GDM1 (cell line): Measurements from ENCODE around the gene CCND1.
A peak's percentile ranks its signal among the peaks of the same experiment; 100 is the strongest.

Experiments
- DNase-seq: peaks from one replicate; lab custom pipeline; 2025; lab: John Stamatoyannopoulos, UW

CCND1 gene

DNA sequence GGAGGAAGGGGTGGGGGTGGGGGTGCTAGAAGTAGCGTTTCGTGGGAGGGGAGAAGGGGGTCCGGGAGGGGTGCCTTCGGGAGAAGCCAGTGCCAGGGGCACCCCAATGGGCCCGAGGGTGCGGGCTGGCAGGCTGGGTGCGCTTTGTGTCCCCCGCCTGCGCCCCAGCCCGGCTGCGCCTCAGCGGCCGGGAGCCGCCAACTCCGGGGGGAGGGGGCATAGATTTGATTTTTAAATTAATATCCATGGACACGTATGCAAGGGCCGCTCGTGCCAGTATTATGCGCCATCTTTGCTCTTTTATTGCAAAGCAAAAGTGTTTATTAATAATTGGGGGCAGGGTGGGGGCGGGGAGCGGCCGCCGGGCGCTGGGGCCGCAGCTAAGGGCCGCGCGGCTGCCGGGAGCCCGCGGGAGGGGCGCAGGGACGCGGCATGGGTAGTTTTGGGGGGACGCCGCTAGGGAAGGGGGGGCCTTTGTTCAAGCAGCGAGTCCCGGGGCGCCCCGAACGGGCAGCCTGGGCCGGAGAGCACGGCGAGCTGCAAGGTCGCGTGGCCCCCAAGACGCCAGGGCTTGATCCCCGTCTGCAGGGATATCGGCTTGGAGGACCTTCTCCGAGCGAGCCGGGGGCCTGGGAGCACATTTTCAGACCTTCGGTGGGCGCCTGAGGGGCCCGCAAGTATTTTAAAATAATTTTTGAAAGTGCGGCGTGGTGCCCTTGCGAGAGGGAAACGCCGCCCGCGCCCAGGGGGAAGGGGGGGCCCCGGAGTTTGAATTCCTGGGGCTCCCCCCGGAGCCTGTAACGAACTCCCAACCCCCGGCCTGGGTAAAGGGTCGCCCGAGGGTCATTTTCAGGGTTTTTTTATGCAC is 959 bp downstream of the CCND1 start:
- DNase-seq, result no peak

DNA sequence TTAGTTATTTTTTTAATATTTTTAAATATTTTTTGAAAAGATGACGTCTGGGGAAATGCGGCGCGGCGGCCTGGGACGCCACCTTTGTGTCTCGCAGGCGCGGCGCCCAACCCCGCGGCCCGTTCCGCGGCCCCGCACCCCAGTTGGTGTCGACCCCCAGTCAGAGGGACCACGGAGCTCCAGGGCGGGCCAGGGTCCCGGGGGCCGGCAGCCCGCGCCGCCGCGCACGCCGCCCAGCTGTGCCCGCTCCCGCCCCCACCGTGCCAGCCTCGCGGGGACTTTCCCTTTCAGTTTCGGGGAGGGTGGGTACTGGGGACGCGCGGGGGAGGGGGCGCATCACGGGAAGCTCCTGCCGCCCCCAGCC is 1.6 kb downstream of the CCND1 start:
- no peak for DNase-seq

DNA sequence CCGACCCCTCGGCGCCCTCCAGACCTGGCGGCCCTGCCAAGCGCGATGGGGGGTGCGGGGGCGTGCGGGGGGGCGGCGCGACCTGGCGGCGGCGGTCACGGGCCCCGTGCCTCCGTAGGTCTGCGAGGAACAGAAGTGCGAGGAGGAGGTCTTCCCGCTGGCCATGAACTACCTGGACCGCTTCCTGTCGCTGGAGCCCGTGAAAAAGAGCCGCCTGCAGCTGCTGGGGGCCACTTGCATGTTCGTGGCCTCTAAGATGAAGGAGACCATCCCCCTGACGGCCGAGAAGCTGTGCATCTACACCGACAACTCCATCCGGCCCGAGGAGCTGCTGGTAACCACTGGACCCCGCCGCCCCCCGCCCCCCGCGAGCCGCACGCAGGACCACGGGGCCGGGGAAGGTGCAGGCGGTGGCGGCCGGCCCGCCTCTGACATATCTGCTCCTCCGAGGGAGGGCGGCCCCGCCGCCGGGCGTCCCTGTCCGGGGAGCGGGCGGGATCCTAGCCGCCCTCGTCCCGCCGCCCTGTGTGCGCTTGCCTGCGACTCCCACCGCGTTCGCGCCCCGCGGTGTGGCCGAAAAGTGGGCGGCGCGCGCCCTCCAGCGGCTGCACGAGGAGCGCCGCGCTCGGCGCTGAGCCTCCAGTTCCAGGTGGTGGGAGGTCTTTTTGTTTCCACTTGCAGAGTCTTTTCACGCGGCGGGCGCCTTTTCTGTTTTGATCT is 2.1 kb downstream of the CCND1 start:
- peak; percentile 68 for DNase-seq

DNA sequence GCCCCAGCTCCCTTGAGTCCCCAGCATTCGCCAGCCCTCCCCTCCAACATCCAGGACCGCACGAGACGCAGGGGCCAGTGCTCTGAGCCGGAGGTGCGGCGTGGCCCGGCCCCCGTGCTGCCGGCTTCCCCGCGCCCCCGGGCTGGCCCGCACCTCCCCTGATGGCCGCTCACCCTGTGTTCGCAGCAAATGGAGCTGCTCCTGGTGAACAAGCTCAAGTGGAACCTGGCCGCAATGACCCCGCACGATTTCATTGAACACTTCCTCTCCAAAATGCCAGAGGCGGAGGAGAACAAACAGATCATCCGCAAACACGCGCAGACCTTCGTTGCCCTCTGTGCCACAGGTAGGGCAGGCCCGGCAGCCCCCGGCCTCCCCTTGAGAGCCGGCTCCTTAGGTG is 2.7 kb downstream of the CCND1 start:
- DNase-seq, result no peak

DNA sequence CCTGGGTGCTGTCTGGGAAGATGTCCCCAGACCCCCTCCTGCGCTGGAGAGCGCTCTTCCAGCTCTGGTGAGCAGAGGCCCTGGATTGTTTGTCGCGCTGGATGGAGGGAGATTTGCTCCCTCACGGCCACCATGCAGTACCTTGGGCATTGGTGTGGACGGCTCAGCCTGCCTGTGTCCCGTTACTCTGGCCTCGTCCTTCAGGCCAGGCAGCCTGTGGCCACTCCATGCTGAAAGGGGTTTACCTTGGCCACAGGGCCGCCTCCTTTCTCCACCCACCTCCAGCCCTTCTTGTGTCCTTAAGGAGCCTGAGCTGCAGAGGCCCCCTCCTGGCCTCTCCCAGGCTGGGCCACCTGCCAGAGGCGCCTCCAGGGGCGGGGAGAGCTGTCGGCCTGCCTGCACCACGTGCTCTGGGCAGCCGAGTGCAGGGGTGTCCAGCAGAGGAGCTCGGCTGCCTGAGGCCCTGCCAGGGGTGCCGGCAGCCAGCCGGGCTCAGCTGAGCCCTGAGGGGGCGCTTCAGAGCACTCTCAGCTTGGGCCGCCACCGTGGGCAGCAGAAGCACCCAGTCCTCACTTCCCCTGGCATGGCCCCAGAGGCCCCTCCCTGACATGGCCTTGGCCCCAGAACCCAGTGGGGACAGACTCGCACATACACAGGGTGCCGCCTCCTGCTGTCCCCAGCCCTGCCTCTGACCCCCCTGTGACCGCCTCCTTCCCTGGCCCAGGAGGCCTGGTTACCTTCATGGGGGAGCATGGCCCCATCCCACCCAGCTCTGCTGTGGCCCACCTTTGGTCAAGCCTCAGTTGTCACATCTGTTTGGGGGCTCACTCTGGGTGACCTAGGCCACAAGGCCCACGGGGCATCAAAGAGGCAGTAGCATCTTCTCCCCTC is 3.4 kb downstream of the CCND1 start:
- no peak for DNase-seq

DNA sequence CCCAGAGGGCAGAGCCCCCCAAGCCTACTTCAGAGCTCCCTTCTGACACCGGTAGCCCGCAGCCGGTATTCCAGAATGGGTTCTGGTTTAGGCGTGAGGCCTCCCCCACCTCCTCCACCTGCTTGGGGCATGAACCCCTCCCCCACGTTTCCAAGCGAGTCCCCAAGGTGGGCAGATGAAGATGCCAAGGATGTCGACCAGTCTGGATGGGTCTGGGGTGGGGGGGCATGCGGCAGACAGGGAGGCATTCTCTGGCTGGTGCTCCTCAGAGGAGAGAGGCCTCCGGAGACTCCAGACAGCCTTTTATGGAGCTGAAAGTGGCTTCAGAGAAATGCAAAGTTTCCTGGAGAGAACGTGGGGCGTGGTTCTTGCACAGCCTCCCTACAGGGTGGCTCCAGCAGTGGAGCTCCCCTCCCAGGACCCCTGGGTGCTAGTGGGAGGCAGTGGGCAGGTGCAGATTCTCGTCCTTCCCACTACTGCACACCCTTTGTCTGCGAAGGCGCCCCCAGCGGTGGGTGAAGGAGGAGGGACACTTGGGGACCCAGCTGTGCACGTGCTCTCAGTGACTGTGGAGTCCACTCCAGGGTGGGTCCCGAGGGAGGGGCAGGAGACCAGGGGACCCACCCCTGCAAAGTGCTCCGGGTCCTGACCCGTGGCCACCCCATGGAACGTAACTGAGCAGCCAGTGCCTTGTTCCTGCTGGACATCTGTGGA is 4.2 kb downstream of the CCND1 start:
- no peak for DNase-seq

DNA sequence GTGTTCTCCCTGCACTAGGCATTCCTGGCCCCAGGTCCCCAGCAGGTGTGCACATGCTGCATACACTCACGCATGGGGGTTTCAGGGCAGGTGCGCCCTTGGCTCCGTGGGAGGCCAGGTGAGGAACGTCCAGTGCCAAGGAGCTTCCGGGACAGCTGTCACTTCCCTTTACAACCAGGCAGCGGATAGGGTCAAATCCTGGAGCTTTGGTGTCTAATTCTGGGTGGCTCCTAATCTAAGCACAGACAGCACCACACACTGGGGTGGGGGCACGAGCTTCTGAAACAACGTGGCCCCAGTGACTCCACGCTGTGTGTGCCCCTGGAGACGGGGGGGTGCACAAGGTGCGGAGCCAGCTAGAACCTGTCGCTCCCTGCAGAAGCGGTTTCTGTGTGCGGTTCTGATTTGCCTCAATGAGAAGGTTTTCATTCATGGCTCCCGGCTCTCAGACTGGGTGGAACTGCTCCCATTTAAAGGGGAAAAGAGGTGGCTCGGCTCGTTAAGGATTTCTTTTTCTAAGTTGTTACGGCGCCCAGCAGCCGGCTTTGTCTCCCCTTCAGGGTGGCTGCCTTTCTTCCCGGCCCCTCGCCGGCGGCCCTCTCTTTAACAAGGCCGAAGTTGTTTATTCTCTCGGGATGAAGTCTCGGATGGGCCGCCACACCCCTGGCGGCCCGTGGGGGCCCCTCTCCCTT is 5.0 kb downstream of the CCND1 start:
- no peak for DNase-seq

DNA sequence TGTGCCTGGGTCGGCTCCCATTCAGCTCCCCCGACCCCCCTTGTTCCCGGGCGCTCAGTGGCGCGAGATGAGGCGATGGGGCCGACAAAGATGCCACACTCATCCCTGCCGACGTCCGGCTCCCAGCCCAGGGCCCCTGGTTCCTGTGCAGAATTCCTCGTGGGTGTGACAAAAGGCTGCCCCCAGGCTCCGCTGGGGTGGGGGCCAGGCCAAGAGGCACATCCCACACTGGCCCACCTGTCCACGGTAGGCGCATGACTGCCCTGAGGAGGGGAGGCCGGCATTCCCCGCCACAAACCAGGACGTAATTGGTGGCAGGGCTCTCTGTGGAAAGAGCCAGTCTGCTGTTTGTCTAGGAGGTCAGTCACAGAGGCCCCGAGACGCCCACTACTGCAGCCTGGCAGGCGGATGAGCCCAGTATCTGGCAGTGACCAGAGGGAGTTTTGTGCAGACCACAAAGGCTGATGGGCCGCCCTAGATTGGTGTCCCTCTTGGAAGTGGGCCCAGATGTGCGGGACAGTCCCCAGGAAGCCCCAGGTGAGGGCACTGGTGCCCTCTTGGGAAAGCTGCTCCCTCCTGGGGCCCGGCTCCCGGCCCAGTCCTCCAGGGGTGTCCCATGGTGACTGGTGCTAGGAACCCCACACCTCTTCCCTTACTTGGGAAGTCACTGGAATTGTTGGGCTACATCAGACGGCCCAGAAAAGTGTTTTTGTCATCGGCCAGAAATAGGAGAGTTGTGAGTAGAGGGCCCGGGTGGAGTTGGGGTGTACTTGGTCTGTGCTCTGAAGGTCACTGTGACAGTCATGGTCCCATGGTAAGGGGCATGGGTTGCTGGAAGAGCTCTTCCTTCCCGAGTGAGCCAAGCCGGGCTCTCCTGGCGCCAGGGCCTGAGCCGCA is 5.8 kb downstream of the CCND1 start:
- DNase-seq, result no peak

DNA sequence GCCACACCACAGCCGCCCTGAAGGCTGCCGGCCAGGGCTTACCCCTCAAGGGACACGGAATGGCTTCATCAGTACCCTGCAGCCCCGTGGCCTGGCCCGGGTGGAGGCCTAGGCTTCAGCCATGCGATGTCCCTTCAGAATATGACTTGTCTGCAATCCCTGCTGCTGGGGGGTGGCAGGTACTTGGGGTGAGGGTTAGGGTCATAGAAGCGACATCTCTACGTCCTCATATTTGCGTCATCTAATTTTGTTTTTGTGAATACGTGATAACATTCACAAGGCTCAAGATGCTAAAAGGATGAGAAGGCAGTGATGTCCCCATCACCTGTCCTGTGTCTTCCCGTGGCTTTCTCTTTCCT is 6.4 kb downstream of the CCND1 start:
- no peak for DNase-seq

DNA sequence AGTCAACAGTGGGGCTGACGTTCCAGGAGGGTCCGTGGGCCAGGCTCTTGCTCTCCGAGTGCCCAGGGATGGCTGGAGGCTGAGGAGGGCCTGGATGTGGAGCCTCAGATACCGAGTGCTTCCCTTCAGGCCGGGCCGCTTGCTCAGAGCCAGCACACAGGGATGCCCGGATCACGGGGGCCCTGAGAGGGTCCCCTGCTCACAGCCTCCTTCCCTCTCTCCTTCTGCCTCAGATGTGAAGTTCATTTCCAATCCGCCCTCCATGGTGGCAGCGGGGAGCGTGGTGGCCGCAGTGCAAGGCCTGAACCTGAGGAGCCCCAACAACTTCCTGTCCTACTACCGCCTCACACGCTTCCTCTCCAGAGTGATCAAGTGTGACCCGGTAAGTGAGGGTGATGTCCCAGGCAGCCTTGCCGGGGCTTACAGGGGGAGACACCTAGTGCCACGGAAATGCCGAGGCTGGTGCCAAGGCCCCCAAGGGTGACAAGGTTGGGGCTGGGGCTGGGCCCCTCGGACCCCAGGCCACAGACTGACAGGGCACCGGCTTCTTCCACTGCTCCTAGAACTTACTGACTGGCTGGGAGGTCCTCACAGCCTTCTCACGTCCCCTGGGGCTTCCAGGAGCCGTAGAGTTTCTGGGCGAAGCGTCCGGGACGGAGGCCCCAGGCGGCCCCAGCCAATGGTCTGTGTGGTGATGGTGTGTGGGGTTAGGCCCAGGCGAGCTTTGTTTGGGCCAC is 7.0 kb downstream of the CCND1 start:
- DNase-seq, result no peak

DNA sequence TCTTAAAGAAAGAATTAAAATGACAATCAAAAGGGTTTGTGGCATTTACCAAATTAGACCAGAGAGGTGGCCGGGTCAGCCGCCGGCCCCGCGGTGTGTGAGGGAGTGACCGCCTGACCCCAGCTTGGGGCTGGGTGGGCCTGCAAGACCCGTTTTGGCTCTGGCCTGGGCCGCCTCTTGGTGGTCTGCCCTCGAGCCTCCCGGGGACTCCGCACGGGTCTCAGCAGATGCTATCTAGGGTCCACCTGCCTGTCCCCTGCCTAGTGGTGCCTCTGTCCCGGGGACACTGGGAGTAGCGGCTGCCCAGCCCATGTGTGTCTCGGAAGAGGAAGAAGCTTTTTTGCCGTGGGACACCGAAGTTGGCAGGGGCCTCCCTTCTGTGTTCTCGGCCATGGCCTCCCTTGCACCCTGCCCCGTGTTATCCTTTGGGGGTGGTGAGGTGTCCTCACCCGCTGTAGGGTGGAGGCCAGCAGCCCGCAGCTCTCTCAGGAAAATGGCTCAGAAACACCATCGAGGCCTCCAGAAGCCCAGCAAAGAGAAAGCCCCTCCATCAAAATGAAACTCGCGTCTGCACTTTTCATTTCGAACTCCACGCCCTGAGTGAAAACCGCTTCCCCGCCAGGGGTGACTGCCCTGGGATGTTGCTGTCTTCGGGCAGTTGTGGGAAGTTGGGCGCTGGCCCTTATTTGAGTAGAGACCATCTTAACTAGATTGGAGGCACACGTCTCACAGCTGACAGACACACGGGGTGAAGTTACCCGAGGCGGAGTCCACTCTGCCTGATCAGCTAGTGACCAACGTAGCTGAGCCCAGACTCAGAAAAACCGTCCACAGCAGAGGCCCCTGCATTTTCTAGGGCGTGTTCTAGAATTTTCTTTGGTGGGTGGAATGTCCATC is 8.0 kb downstream of the CCND1 start:
- no peak for DNase-seq

DNA sequence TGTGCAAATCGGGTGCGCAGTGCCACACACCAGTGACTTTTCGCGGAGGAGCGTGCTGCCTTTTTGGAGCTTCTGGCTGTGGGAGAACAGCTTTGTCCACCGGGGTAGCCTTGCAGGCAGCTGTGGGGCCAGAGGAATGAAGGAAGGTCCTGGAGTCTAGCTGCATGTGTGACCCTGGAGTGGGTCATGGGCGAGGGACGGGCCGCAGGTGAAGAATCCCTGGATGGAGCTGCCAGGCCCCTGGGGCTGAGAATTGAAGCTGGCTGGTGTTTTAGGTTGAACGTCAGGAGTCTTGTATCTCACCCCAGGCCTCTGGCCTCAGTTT is 8.6 kb downstream of the CCND1 start:
- no peak for DNase-seq

DNA sequence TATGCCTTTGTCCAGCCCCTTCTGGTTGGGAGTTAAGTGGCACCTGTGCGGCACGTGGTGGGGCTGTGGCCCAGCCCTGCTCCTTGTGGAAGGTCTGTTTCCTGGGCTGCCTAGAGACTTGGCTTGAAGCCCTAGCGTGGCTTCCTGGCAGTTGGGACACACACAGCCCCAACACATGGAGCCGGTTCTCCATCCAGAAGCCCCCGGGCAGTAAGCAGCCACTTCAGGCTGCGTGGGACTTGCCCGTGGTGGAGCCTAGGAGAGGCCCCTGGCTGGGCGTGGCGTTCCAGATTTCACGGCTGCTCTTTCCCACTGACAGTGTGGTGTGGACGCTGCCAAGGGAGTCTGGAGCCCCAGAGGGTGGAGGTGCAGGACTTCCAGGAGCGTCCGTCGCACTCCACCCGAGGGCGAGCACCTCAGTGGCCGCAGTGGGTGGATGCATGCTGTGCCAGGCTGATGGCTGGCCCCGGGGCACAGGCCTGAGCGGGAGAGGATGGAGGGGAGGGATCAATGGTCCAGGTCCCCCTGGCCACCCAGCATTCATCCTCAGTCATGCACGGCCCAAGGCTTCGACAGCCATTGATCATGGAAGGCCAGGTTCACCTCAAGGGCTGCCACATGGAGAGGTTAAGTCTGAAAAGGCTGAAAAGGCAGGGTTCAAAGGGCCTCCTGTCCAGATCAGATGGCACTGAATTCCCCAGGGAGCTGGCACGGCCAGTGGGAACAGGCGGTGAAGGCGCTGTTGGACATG is 9.3 kb downstream of the CCND1 start:
- DNase-seq, result no peak

DNA sequence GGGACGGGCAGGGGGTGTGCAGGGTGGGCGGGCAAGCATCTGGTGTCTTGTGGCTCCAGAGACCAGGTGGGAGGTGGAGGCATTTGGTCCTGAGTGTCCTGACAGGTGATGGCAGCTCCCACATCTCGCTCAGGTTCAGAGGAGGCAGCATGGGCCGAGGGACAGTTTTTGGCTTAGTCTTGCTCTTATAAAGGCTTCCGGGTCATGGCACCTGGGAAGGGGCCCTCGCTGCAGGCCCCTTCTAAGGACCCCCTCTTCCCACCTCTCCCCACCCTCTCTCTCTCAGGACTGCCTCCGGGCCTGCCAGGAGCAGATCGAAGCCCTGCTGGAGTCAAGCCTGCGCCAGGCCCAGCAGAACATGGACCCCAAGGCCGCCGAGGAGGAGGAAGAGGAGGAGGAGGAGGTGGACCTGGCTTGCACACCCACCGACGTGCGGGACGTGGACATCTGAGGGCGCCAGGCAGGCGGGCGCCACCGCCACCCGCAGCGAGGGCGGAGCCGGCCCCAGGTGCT is 9.9 kb downstream of the CCND1 start:
- no peak for DNase-seq

DNA sequence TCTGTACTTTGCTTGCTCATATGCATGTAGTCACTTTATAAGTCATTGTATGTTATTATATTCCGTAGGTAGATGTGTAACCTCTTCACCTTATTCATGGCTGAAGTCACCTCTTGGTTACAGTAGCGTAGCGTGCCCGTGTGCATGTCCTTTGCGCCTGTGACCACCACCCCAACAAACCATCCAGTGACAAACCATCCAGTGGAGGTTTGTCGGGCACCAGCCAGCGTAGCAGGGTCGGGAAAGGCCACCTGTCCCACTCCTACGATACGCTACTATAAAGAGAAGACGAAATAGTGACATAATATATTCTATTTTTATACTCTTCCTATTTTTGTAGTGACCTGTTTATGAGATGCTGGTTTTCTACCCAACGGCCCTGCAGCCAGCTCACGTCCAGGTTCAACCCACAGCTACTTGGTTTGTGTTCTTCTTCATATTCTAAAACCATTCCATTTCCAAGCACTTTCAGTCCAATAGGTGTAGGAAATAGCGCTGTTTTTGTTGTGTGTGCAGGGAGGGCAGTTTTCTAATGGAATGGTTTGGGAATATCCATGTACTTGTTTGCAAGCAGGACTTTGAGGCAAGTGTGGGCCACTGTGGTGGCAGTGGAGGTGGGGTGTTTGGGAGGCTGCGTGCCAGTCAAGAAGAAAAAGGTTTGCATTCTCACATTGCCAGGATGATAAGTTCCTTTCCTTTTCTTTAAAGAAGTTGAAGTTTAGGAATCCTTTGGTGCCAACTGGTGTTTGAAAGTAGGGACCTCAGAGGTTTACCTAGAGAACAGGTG is 11.1 kb downstream of the CCND1 start:
- no peak for DNase-seq

DNA sequence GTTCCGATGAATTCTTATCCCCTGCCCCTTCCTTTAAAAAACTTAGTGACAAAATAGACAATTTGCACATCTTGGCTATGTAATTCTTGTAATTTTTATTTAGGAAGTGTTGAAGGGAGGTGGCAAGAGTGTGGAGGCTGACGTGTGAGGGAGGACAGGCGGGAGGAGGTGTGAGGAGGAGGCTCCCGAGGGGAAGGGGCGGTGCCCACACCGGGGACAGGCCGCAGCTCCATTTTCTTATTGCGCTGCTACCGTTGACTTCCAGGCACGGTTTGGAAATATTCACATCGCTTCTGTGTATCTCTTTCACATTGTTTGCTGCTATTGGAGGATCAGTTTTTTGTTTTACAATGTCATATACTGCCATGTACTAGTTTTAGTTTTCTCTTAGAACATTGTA is 12.0 kb downstream of the CCND1 start:
- DNase-seq, result no peak

DNA sequence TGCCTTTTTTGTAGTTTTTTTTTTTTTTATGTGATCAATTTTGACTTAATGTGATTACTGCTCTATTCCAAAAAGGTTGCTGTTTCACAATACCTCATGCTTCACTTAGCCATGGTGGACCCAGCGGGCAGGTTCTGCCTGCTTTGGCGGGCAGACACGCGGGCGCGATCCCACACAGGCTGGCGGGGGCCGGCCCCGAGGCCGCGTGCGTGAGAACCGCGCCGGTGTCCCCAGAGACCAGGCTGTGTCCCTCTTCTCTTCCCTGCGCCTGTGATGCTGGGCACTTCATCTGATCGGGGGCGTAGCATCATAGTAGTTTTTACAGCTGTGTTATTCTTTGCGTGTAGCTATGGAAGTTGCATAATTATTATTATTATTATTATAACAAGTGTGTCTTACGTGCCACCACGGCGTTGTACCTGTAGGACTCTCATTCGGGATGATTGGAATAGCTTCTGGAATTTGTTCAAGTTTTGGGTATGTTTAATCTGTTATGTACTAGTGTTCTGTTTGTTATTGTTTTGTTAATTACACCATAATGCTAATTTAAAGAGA is 12.5 kb downstream of the CCND1 start:
- DNase-seq, result no peak
